ENCODE measurements around the gene VPS13D.

DNA sequence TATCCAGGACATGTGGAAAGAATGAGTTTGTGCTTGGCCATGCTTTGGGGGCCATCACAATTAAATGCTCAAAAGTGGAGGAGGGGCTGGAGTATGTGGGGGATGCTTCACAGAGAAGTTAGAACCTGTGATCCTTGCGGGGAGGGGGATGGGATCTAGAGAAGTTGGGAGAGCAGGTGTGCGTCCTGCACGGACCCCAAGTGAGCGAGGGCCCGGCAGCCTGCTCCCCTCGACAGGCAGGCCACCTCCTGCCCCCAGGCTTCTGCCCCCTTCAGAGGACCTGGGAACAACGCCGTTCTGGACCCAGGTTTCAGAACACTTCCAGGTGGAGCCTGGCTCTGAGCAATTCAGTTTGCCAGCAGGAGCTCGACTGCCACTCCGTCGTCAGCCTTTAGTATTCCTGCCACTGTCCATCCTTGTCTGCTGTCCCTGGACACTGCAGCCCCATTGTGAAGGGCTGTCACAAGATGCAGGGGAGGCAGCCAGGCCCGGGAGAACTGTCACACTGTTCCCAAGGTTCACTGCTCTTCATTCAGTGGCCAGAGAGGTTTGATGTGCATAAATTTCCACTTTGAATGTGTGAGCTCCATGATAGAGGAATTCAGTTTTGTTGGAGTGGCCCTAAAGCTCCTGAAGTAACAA is 275.9 kb downstream of the VPS13D start:
- TF ChIP-seq NFRKB (IDR thresholded peaks at IDR 0.05) (no peak), FOXM1 (IDR thresholded peaks at IDR 0.05; ENCODE audit: borderline replicate concordance) (no peak)
